Peyer's patch (tissue), 4 donors: ENCODE measurements around the gene DENND2D.

ENCODE experiments used
- POLR2A ChIP-seq, 2 donors: fragments of 450-650 bp; IDR thresholded peaks; one replicate each; pipeline ENCODE4 v1.5.1; 2017; ENCODE audit warnings: antibody characterized with exemption in 2 of 2, mild to moderate bottlenecking in 2 of 2, moderate library complexity in 2 of 2
- TF ChIP-seq, protein P1 (sequence below), 6 experiments: fragments of 450-650 bp in 4 of 6; fragments of 200-600 bp in 2 of 6; sonication (generic) in 1 of 6; IDR thresholded peaks; one replicate each; pipeline ENCODE4 v1.5.1; 2017 to 2019; ENCODE audit warnings: antibody characterized with exemption in 6 of 6, mild to moderate bottlenecking in 3 of 6, moderate library complexity in 1 of 6

- TF ChIP-seq, protein P1, sequence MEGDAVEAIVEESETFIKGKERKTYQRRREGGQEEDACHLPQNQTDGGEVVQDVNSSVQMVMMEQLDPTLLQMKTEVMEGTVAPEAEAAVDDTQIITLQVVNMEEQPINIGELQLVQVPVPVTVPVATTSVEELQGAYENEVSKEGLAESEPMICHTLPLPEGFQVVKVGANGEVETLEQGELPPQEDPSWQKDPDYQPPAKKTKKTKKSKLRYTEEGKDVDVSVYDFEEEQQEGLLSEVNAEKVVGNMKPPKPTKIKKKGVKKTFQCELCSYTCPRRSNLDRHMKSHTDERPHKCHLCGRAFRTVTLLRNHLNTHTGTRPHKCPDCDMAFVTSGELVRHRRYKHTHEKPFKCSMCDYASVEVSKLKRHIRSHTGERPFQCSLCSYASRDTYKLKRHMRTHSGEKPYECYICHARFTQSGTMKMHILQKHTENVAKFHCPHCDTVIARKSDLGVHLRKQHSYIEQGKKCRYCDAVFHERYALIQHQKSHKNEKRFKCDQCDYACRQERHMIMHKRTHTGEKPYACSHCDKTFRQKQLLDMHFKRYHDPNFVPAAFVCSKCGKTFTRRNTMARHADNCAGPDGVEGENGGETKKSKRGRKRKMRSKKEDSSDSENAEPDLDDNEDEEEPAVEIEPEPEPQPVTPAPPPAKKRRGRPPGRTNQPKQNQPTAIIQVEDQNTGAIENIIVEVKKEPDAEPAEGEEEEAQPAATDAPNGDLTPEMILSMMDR (IDR thresholded peaks at IDR 0.05), result no peak
- no peak for TF ChIP-seq POLR2A (IDR thresholded peaks at IDR 0.05)
These were observed 38.0 kb downstream of the DENND2D start for GRCh38 chr1:111162488-111162880.
